GDM1 (cell line): ENCODE data around the gene NCOA6.
"Not testable (repeated sequence)": the region's sequence is repeated elsewhere in the genome, so short reads cannot be mapped to it uniquely, and the experiment has no call there.

Experiments used
- DNase-seq: peaks from one replicate; lab custom pipeline; 2025; lab: John Stamatoyannopoulos, UW

The NCOA6 gene

GRCh38 chr20:34774886-34775285 is 50.6 kb downstream of the NCOA6 start:
- no peak for DNase-seq

- DNase-seq = no peak
Measured at GRCh38 chr20:34774449-34774848, 51.0 kb downstream of the NCOA6 start.

- DNase-seq = no peak
Measured at GRCh38 chr20:34773726-34774125, 51.7 kb downstream of the NCOA6 start.

DNA sequence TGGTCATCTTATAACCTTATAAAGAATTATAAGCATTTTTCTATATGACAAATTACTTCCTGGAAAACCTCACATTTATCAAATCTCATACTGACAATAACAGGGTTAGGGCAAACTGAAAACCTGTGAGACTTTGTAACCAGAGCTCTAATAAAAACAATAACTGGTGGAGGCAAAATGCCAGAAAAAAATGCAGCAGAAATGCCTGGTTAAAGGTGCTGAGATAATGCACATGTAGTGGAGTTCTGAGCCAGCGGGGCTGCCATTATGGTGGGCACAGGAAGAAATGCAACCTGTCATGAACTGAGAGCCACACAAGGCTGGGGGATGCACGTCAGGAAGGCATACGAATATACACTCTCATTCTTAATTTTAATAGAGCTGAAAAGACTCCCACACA is 53.0 kb downstream of the NCOA6 start:
- no peak for DNase-seq

GRCh38 chr20:34771680-34772081 is 53.8 kb downstream of the NCOA6 start:
- DNase-seq = no peak

GRCh38 chr20:34768096-34768495 is 57.4 kb downstream of the NCOA6 start:
- no peak for DNase-seq

- DNase-seq = no peak
Measured at GRCh38 chr20:34762031-34762555, 63.4 kb downstream of the NCOA6 start.

- no peak for DNase-seq
Measured at GRCh38 chr20:34755367-34755766, 70.1 kb downstream of the NCOA6 start.

- no peak for DNase-seq
Measured at GRCh38 chr20:34754611-34755010, 70.8 kb downstream of the NCOA6 start.

DNA sequence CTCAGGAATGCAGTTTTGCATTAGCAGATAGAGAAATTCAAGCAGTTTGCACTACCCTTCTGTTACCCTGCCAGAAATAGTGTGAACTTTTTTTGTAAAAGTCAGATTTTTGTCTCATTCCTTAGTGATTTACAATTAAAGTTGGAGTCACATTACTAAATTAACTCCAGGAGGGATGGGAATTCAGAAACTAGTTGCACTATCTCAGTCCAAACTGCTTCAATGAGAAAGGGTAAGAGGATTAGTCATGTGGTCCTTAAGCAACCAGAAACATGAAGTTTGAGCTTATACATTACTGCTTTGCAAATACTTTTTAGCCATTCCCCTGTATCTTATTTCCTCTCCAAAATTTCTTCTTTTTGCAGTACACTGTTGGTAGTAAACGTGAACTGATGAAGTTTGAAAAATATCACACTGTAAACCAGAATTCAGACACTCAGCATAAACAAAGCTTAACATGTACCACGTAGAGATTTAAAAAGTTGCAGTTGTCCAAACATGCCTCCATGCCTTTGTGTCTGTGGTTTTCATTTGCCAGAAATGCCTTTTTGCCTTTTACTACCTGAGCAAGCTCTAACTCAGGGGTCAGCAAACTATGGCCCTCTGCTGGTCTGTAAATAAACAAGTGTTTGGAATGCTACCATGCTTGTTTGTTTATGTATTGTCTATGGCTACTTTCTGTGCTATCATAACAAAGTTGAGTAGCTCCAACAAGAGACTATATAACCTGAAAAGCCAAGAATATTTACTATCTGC is 71.6 kb downstream of the NCOA6 start:
- DNase-seq = no peak

- no peak for DNase-seq
Measured at GRCh38 chr20:34751453-34751852, 74.0 kb downstream of the NCOA6 start.

DNA sequence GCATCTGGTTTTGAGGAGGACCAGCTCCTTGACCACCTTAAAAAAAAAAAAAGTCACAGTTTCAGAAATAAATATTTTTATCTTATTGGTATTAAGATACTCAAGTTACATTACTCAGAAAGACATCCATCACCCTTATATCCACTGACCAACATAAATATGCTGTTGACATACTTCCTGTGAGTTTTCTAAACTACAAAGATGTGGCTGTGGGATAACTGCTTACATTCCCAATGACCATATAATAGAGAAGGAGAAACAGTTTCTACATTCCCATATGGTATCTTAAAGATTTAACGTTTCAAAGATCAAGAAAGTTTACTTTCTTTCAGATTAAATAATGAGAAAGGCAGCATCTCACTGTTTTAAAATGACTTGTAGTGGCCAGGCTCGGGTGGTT is 75.0 kb downstream of the NCOA6 start:
- DNase-seq = no peak

DNA sequence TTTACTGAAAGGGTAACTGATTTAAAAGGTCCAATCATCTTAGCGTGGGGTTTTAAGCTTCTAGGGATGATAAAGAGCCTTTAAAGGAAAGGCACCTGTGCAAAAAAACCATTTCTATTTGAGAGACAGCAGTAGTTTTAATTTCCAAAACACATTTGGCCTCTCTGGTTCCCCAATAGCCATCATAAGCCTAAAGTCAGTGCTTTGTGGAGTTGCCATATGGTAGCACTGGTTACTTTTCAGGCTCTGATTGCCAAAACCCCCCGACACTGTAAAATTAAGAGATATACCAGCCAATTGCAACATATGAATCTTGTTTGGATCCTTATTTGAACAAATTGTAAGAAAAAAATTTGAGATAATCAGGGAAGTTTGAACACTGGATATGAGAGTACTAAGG is 76.7 kb downstream of the NCOA6 start:
- DNase-seq = no peak

- no peak for DNase-seq
Measured at GRCh38 chr20:34747479-34747878, 78.0 kb downstream of the NCOA6 start.

- no peak for DNase-seq
Measured at GRCh38 chr20:34746674-34747073, 78.8 kb downstream of the NCOA6 start.

- no peak for DNase-seq
Measured at GRCh38 chr20:34744847-34745246, 80.6 kb downstream of the NCOA6 start.

DNA sequence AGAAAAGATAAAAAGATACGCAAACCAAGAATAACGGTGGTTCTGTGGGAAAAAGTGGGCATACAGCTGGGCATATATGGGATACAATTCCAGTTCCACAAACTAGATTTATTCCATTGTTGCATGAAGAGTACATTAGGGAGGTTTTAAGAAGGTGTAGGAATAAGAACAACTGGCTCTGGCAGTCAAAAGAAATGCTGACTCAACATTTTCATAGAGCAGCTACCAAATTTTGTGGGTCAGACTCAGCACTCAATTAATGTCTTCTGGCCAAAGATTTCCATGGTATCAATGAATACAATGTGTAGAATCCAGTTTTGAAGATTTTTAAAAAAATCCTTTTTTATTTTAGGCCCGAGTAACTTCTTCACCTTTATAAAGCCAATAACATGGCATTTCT is 81.1 kb downstream of the NCOA6 start:
- no peak for DNase-seq

DNA sequence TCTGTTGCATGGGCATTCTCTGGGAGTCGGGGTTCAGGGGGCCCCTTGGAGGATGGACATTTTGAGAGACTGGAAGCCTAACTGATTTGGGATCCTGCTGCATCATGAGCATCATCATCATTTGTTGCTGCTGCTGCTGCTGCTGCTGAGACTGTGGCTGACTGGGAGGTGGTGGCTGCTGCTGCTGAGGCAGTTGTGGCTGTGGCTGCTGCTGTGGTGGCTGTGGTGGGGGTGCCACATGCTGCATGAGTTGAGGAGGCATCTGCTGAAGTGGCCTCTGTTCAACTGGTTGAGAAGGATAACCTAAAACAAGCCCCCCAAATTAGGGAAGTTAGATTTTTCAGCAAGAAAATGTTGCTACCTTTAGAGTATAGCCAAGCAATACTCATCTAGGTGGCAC is 82.4 kb downstream of the NCOA6 start:
- DNase-seq = no peak

DNA sequence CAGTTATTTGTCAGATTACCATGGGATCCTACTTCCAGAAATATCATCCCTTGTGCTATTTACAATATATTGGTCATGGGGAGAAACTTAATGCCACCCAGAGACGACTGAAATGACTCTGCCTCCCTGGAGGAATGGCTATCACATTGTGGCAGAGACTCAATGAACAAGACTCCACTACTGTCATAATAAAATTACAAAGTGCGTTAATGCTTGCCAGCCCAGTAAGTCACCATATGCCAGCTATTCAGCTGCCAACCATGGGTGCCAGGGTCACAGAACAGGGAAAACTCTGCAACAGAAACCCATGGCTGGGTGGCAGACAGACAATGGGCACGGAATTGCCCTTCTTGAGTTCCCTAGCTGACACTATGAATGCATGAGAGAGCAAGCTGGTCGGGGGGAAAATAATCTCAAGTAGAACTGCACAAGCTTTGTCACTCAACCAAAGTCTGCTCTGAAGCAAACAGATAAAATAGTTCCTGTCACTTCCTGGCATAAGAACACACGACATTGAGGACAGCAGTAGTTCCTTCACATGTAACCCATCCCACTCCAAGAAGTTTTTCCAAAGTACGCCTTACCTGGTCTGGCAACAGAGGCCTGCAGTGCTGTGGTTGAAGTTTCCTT is 89.2 kb downstream of the NCOA6 start:
- no peak for DNase-seq

GRCh38 chr20:34732523-34732922 is 92.9 kb downstream of the NCOA6 start:
- DNase-seq = no peak

GRCh38 chr20:34729416-34729815 is 96.0 kb downstream of the NCOA6 start:
- no peak for DNase-seq

DNA sequence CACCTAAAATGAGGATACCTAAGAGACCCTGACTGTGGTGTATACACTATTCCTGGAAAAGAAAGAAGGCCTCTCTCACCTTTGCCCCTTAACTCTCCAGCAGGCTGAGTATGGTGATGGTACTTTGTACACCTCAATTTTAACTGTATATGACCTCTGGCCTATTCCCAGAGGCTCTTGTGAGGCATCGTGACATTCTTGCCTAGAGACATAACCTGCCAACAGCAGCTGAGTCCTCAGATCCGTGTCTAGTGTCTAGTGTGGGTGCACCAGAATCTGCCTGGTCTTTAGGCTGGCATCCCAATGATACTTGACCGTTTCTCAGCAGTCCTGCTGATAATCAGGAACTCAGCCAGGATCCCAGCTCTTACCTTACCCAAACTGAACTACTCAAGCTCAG is 101.3 kb downstream of the NCOA6 start:
- no peak for DNase-seq

DNA sequence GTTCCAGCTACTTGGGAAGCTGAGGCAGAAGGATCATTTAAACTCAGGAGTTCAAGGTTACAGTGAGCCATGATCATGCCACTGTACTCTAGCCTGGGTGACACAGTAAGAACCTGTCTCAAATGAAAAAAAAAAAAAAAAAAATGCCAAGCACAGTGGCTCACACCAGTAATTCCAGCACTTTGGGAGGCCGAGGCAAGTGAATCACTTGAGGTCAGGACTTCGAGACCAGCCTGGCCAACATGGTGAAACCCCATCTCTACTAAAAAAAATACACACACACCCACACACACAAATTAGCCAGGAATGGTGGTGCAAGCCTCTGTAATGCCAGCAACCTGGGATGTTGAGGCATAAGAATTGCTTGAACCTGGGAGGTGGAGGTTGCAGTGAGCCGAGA is 102.9 kb downstream of the NCOA6 start:
- DNase-seq = not testable (repeated sequence)

GRCh38 chr20:34720266-34720665 is 105.2 kb downstream of the NCOA6 start:
- DNase-seq = no peak
